NCI-H345 treated with DMSO at 0.1 percent for 48 hours (cell line): Measurements from ENCODE around the gene BOC.
A peak's percentile ranks its signal among the peaks of the same experiment; 100 is the strongest.
"Not testable (repeated sequence)": the region's sequence is repeated elsewhere in the genome, so short reads cannot be mapped to it uniquely, and the experiment has no call there.

Experiments used
- DNase-seq: peaks from one replicate; lab custom pipeline; 2025; ENCODE audit not compliant: unreplicated experiment; lab: John Stamatoyannopoulos, UW

Gene BOC

GRCh38 chr3:113211330-113212149 lies at the start of gene BOC:
TSS of gene BOC (plus strand) at chr3:113211557. CDS start at chr3:113249803, 38,246 bp downstream.
- no peak for DNase-seq

GRCh38 chr3:113161661-113162060 lies 49.7 kb upstream of the BOC start:
- no peak for DNase-seq

GRCh38 chr3:113163152-113163551 lies 48.2 kb upstream of the BOC start:
- DNase-seq, result no peak

- DNase-seq, result no peak
Measured at GRCh38 chr3:113165841-113166240, 45.5 kb upstream of the BOC start.

- no peak for DNase-seq
Measured at GRCh38 chr3:113166357-113166718, 45.0 kb upstream of the BOC start.

- no peak for DNase-seq
Measured at GRCh38 chr3:113166719-113167492, 44.5 kb upstream of the BOC start.

GRCh38 chr3:113167825-113168801 lies 43.2 kb upstream of the BOC start:
- DNase-seq, result peak; percentile 71

- no peak for DNase-seq
Measured at GRCh38 chr3:113169891-113170452, 41.4 kb upstream of the BOC start.

GRCh38 chr3:113170771-113171170 lies 40.6 kb upstream of the BOC start:
- no peak for DNase-seq

GRCh38 chr3:113171675-113172300 lies 39.6 kb upstream of the BOC start:
- not testable (repeated sequence) for DNase-seq

GRCh38 chr3:113173102-113173501 lies 38.3 kb upstream of the BOC start:
- DNase-seq, result no peak

- DNase-seq, result no peak
Measured at GRCh38 chr3:113174304-113174703, 37.1 kb upstream of the BOC start.

GRCh38 chr3:113174801-113175485 lies 36.4 kb upstream of the BOC start:
- no peak for DNase-seq

- DNase-seq, result no peak
Measured at GRCh38 chr3:113177526-113177925, 33.8 kb upstream of the BOC start.

- DNase-seq, result no peak
Measured at GRCh38 chr3:113179235-113179824, 32.0 kb upstream of the BOC start.

GRCh38 chr3:113183748-113184661 lies 27.4 kb upstream of the BOC start:
- DNase-seq, result no peak

- no peak for DNase-seq
Measured at GRCh38 chr3:113185194-113185835, 26.0 kb upstream of the BOC start.

- no peak for DNase-seq
Measured at GRCh38 chr3:113186566-113186965, 24.8 kb upstream of the BOC start.
